ENCODE measurements around the gene MAN1C1. TPM values are rescaled to one million over a fixed set of nuclear protein-coding genes. Genes with fewer than 3 reads are reported as not detected.

The MAN1C1 gene
- total RNA-seq, 1 donor from 2014 or later = 10.9 TPM

DNA sequence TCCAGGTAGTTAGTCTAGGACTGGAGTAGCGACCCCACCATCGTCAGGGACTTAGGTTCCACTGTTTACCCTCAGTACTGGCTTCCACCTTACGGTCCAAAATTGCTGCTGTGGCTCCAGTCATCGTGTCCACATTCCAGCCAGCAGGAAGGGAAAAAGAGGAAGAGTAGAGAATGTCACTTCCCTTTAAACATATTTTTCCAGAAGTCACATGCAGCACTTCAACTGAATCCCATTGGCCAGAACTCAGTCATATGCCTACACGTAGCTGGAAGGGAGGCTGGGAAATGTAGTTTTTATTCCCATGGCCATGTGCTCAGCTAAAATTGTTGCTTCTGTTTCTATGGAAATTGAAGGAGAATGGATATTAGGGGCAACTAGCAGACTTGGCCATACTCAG lies 99.3 kb downstream of the MAN1C1 start:
- no peak overlapping the region for H3K4me3 Mint-ChIP-seq (ENCODE audit: unreplicated experiment)
- peaks cover 51% of the 10 kb centered on the region for H3K4me1 Mint-ChIP-seq (ENCODE audit: low read depth)
- no peaks in the 10 kb centered on the region for H3K27me3 Mint-ChIP-seq (ENCODE audit: low read depth)
- no peak overlapping the region for H3K27ac Mint-ChIP-seq (ENCODE audit: unreplicated experiment)
- no peak for DNase-seq (ENCODE audit: low spot score)
- TF ChIP-seq, protein P1, sequence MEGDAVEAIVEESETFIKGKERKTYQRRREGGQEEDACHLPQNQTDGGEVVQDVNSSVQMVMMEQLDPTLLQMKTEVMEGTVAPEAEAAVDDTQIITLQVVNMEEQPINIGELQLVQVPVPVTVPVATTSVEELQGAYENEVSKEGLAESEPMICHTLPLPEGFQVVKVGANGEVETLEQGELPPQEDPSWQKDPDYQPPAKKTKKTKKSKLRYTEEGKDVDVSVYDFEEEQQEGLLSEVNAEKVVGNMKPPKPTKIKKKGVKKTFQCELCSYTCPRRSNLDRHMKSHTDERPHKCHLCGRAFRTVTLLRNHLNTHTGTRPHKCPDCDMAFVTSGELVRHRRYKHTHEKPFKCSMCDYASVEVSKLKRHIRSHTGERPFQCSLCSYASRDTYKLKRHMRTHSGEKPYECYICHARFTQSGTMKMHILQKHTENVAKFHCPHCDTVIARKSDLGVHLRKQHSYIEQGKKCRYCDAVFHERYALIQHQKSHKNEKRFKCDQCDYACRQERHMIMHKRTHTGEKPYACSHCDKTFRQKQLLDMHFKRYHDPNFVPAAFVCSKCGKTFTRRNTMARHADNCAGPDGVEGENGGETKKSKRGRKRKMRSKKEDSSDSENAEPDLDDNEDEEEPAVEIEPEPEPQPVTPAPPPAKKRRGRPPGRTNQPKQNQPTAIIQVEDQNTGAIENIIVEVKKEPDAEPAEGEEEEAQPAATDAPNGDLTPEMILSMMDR (IDR thresholded peaks at IDR 0.05) = no peak
- H3K36me3 Mint-ChIP-seq (ENCODE audit: low read depth) = peaks cover 2% of the 10 kb centered on the region
- H3K9me3 Mint-ChIP-seq (ENCODE audit: low read depth) = peaks cover 2% of the 10 kb centered on the region

DNA sequence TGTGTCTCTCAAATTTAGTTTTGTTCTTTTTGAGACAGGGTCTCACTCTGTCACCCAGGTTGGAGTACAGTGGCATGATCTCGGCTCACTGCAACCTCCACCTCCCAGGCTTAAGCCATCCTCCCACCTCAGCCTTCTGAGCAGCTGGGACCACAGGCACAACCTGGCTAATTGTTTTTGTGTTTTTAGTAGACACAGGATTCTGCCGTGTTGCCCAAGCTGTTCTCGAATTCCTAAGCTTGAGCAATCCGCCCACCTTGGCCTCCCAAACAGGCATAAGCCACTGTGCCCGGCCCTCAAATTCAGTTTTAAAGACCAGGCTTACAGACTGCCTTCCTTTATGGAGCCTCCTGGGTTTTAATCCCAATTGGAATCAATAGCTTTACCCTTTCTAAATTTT lies 99.7 kb downstream of the MAN1C1 start:
- peaks cover 48% of the 10 kb centered on the region for H3K4me1 Mint-ChIP-seq (ENCODE audit: low read depth)
- no peak for DNase-seq (ENCODE audit: low spot score)
- TF ChIP-seq, protein P1 (IDR thresholded peaks at IDR 0.05) = no peak
- no peaks in the 10 kb centered on the region for H3K27me3 Mint-ChIP-seq (ENCODE audit: low read depth)
- H3K36me3 Mint-ChIP-seq (ENCODE audit: low read depth) = peaks cover 2% of the 10 kb centered on the region
- no peak overlapping the region for H3K4me3 Mint-ChIP-seq (ENCODE audit: unreplicated experiment)
- H3K9me3 Mint-ChIP-seq (ENCODE audit: low read depth) = peaks cover 2% of the 10 kb centered on the region
- H3K27ac Mint-ChIP-seq (ENCODE audit: unreplicated experiment) = no peak overlapping the region

DNA sequence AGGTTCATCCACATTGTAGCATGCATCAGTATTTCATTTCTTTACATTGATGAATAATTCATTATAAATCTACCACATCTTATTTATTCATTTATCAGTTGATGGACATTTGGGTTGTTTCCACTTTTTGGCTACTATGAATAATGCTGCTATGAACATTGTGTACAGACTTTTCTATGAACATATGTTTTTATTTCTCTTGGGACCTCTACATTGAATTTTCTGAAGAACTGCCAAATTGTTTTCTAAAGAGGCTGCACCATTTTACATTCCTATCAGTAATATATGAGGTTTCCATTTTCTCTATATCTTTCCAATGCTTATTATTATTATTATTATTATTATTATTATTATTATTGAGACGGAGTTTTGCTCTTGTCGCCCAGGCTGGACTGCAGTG lies 102.1 kb downstream of the MAN1C1 start:
- Mint-ChIP-seq H3K9me3 (ENCODE audit: low read depth) (peaks cover 2% of the 10 kb centered on the region), H3K27me3 (ENCODE audit: low read depth) (peaks cover 2% of the 10 kb centered on the region), H3K4me1 (ENCODE audit: low read depth) (peaks cover 26% of the 10 kb centered on the region), H3K4me3 (ENCODE audit: unreplicated experiment) (no peak overlapping the region), H3K36me3 (ENCODE audit: low read depth) (peaks cover 3% of the 10 kb centered on the region), H3K27ac (ENCODE audit: unreplicated experiment) (no peak overlapping the region)
- DNase-seq (ENCODE audit: low spot score) = no peak
- TF ChIP-seq, protein P1 (IDR thresholded peaks at IDR 0.05) = no peak

DNA sequence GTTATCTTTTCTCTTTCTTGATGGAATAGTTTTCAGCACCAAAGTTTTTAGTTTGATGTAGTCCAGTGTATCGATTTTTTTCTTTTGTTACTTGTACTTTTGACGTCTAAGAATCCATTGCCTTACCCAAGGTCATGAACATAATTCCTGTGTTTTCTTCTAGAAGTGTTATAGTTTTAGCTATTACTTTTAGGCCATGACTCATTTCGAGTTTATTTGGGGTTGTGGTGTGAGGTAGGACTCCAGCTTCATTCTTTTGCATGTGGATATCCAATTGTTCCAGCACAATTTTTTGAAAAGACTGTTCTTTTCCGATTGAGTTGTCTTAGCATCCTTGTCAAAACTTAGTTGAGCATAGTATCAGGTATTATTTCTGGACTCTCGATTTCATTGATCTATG lies 104.0 kb downstream of the MAN1C1 start:
- no peak for DNase-seq (ENCODE audit: low spot score)
- H3K27ac Mint-ChIP-seq (ENCODE audit: unreplicated experiment) = peak overlapping the region; percentile 52
- peaks cover 3% of the 10 kb centered on the region for H3K36me3 Mint-ChIP-seq (ENCODE audit: low read depth)
- H3K4me1 Mint-ChIP-seq (ENCODE audit: low read depth) = peaks cover 12% of the 10 kb centered on the region
- no peak overlapping the region for H3K4me3 Mint-ChIP-seq (ENCODE audit: unreplicated experiment)
- TF ChIP-seq, protein P1 (IDR thresholded peaks at IDR 0.05) = no peak
- peaks cover 2% of the 10 kb centered on the region for H3K9me3 Mint-ChIP-seq (ENCODE audit: low read depth)
- peaks cover 2% of the 10 kb centered on the region for H3K27me3 Mint-ChIP-seq (ENCODE audit: low read depth)

DNA sequence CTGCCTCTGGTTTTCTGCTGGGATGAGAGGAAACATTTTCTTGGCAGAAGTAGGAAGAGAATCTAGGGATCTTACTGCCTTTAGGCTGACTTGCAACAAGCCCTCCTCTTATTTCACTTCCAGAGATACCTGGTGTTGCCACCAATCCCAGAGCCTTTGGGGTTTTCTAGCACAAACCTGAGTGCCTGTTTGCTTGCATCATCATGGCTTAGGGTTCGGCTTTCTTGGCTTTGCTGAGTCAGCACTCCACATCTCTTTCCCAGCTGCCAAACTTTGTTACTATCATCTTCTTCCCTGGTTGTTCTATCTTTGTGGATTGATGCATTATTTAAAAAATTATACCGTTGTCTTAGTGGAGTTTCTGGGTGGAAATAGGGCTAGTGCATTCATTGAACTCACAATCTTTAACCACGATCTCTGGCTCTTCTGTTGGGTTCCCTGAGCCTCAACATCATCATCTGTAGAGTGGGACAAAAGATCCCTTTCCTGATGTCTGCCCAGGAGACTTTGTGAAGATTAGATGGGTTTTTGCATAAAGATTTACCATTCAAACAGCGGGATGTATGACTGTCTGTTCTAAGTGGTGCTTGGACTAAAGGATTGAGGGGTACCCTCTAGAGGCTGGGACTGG lies 106.8 kb downstream of the MAN1C1 start:
- H3K27me3 Mint-ChIP-seq (ENCODE audit: low read depth) = peaks cover 2% of the 10 kb centered on the region
- peaks cover 25% of the 10 kb centered on the region for H3K4me1 Mint-ChIP-seq (ENCODE audit: low read depth)
- no peak overlapping the region for H3K4me3 Mint-ChIP-seq (ENCODE audit: unreplicated experiment)
- DNase-seq (ENCODE audit: low spot score) = no peak
- H3K36me3 Mint-ChIP-seq (ENCODE audit: low read depth) = peaks cover 1% of the 10 kb centered on the region
- TF ChIP-seq, protein P1 (IDR thresholded peaks at IDR 0.05) = no peak
- no peaks in the 10 kb centered on the region for H3K9me3 Mint-ChIP-seq (ENCODE audit: low read depth)
- no peak overlapping the region for H3K27ac Mint-ChIP-seq (ENCODE audit: unreplicated experiment)
